ENCODE data around the gene HYDIN.
"Not testable (repeated sequence)": the region's sequence is repeated elsewhere in the genome, so short reads cannot be mapped to it uniquely, and the experiment has no call there.

- not testable (repeated sequence) for TF ChIP-seq CTCF, POLR2A (IDR thresholded peaks at IDR 0.05)
These were observed 160.7 kb downstream of the HYDIN start for GRCh38 chr16:71069842-71070241.

Data from adrenal gland (tissue), 5 donors.